Heart right ventricle (tissue), 16 donors: ENCODE results near the gene PEPD. TPM values are rescaled to one million over a fixed set of nuclear protein-coding genes. Genes with fewer than 3 reads are reported as not detected.

Experiments used
- ATAC-seq, 8 donors: fragments of 200-7000 bp; cut with Tn5 transposase; one replicate each; pipeline ENCODE4 v1.9.1; 2020; ENCODE audit warnings: mild to moderate bottlenecking in 8 of 8, moderate library complexity in 8 of 8, moderate number of reproducible peaks in 1 of 8
- DNase-seq, 2 donors: peaks; one replicate each; pipeline ENCODE4 v3.0.0-alpha.2; 2020
- H3K27ac ChIP-seq, 10 donors: fragments of 200-600 bp; sonication (generic) in 2 of 10; one replicate each; pipeline versions ENCODE4 v1.5.0 to v1.8.0; 2020 to 2022; ENCODE audit warnings: mild to moderate bottlenecking in 3 of 10
- H3K27me3 ChIP-seq, 7 donors: fragments of 200-600 bp; one replicate each; pipeline ENCODE4 v1.8.0; 2021 to 2022; ENCODE audit warnings: mild to moderate bottlenecking in 2 of 7
- H3K36me3 ChIP-seq, 9 donors: fragments of 200-600 bp; sonication (generic) in 1 of 9; one replicate each; pipeline versions ENCODE4 v1.5.0 to v1.8.0; 2020 to 2022; ENCODE audit warnings: mild to moderate bottlenecking in 2 of 9
- H3K4me1 ChIP-seq, 9 donors: fragments of 200-600 bp; sonication (generic) in 1 of 9; one replicate each; pipeline versions ENCODE4 v1.5.0 to v1.8.0; 2020 to 2022; ENCODE audit warnings: mild to moderate bottlenecking in 4 of 9
- H3K4me3 ChIP-seq, 10 donors: fragments of 200-600 bp; sonication (generic) in 2 of 10; one replicate each; pipeline versions ENCODE4 v1.5.0 to v1.8.0; 2020 to 2022; ENCODE audit warnings: mild to moderate bottlenecking in 7 of 10, moderate library complexity in 2 of 10
- H3K9me3 ChIP-seq, 11 donors: fragments of 200-600 bp in 10 of 11; sonication (generic) in 2 of 11; one replicate each; pipeline versions ENCODE4 v1.5.0 to v1.8.0; 2013 to 2022; ENCODE audit warnings: mild to moderate bottlenecking in 2 of 11, control low read depth in 1 of 11, moderate library complexity in 1 of 11
- WGBS, 2 donors: extraction: QIAGEN DNeasy Blood & Tissue Kit; methylation state at CpG; one replicate each; pipeline ENCODE4 v1.1.7; 2013; ENCODE audit warnings: inconsistent platforms in 1 of 2; 5-methylcytosine and 5-hydroxymethylcytosine counted together
- intact Hi-C, 10 donors: fragments of 100-400 bp; cut with DNase I; formaldehyde crosslinking; loops; one replicate each; pipeline versions ENCODE4 v1.11.1 to v1.14.2; 2022
- polyA plus RNA-seq, 2 donors: library from polyadenylated mRNA; stranded (reverse); fragments of 200-250 nt; gene quantifications; one replicate each; pipeline ENCODE4 v1.2.3, GENCODE V29; 2013
- total RNA-seq, 10 donors: library from RNA; stranded (reverse); fragmentation: NEBNext Ultra II Directional in 3 of 10; extraction: Animal tissue kit (Norgen Biotek cat#: 25700) in 3 of 10; gene quantifications; one replicate each; pipeline versions ENCODE4 v1.2.1 to v1.2.4, GENCODE V29; 2021 to 2023
- TF ChIP-seq, protein P1 (sequence below), 9 donors: fragments of 200-600 bp; sonication (generic) in 2 of 9; IDR thresholded peaks; one replicate each; pipeline versions ENCODE4 v1.5.0 to v1.8.0; 2021 to 2022; ENCODE audit warnings: antibody characterized with exemption in 9 of 9, mild to moderate bottlenecking in 5 of 9, moderate library complexity in 1 of 9
- donor health status: Arrhythmogenic right ventricular cardiomyopathy.
- donor health status: ischemic (EF 13 %, LVEDD 7.1; RV severe dilation, severe dysfunction).
- donor health status: healthy with polysubstance abuse.
- donor health status: DM: no; HTN: yes; CAD: no.
- donor health status: DM: no; HTN: no; CAD: no.
- donor health status: ischemic (EF 25% LVEDD 6.9; RV normal size, moderate dysfunction).
- donor health status: ischemic (EF 25% LVEDD 5.7; RV mildly dilated, moderate dysfunction).
- donor health status: healthy.
- donor health status: DM: yes; HTN: yes; CAD: no.
- donor health status: Ischemic cardiomyopathy.
- donor health status: ischemic (EF 35%, LVEDD 5.7; RV mildly dilated, moderate dysfunction).
- donor health status: nonischemic (EF 11% LVEDD 7.7; RV severe dilation, severe dysfunction).
- donor health status: DM: yes; HTN: yes; CAD: no.
- donor health status: PGD.
- donor health status: ischemic (EF 29% LVEDD 5.4; RV normal size, mild dysfunction).
- donor health status: nonischemic (EF 23%, LVEDD 6.1; RV moderate dilation, normal function).

Gene PEPD
- total and polyA plus RNA-seq, 12 donors, result 20.4 to 47.7 (median 26.8) TPM

DNA sequence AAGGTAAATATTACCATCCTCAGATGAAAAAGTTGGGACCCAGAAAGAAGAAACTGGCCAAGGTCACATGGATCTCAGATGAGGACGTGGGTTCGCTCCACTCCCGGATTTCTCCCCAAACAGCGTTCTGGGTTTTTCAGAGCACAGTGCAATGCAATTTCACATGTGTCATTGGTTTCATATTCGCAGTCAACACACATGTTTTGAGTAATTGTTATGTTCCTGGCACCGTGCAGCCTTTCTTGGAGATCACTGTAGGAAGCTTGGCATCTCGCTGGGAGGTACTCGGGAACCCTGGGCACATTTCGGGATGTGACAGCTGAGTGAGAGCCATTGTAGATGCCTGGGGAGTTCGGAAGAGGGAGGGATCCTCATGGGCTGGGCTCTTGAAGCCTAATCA, 174.3 kb downstream of the PEPD start:
- TF ChIP-seq, protein P1, sequence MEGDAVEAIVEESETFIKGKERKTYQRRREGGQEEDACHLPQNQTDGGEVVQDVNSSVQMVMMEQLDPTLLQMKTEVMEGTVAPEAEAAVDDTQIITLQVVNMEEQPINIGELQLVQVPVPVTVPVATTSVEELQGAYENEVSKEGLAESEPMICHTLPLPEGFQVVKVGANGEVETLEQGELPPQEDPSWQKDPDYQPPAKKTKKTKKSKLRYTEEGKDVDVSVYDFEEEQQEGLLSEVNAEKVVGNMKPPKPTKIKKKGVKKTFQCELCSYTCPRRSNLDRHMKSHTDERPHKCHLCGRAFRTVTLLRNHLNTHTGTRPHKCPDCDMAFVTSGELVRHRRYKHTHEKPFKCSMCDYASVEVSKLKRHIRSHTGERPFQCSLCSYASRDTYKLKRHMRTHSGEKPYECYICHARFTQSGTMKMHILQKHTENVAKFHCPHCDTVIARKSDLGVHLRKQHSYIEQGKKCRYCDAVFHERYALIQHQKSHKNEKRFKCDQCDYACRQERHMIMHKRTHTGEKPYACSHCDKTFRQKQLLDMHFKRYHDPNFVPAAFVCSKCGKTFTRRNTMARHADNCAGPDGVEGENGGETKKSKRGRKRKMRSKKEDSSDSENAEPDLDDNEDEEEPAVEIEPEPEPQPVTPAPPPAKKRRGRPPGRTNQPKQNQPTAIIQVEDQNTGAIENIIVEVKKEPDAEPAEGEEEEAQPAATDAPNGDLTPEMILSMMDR (IDR thresholded peaks at IDR 0.05), result no peak
- WGBS, 2 donors, result 81 to 82% methylated on average over 10 of the region's 10 CpGs
- Histone ChIP-seq H3K27me3 (peaks cover 0 to 58% (median 23%) of the 10 kb centered on the region in 7 donors), H3K4me1 (peaks cover 0 to 11% (median 3%) of the 10 kb centered on the region in 9 donors), H3K27ac (no peak overlapping the region), H3K9me3 (no peaks in the 10 kb centered on the region), H3K36me3 (no peaks in the 10 kb centered on the region), H3K4me3 (no peak overlapping the region)
- DNase-seq (no peak), ATAC-seq (no peak)
- intact Hi-C loops, result no loop called here

DNA sequence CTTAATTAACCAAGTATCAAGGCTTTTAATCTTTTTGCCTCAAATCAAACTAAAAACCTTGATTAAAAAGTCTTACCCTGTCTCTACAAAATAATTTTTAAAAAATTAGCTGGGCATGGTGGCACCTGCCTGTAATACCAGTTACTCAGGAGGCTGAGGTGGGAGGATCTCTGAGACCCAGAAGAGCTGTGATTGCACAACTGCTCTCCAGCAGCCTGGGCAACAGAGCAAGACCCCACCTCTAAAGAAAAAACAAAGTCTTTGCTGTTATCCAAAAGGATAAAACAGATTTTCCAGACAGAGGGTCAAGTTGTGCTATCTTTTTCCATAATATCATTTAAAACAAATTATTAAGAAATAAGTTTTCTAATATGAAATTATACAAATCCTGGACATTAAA, 174.9 kb downstream of the PEPD start:
- TF ChIP-seq, protein P1 (IDR thresholded peaks at IDR 0.05), result no peak
- Histone ChIP-seq H3K36me3 (no peaks in the 10 kb centered on the region), H3K27ac (no peak overlapping the region), H3K9me3 (no peaks in the 10 kb centered on the region), H3K4me3 (no peak overlapping the region), H3K27me3 (peaks cover 0 to 61% (median 23%) of the 10 kb centered on the region in 7 donors), H3K4me1 (peaks cover 0 to 11% (median 3%) of the 10 kb centered on the region in 9 donors)
- DNase-seq (no peak), ATAC-seq (no peak)
- intact Hi-C loops, result no loop called here

DNA sequence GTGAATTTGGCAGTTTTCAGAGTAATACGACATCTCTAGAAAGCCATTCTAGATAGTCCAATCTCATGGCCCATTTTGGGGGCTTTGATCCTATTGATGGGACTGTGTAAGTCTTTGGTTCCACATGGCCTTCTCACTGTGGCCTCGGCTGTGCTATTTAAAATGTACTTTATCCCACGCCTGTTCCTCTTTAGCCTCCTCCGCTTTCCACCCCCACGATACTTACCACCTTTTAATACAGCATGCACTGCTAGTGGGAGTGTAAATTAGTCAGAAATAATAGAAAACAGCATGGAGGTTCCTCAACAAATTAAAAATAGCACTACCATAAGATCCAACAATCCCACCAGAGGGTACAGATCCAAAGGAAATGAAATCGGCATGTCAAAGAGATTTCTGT, 176.4 kb downstream of the PEPD start:
- Histone ChIP-seq H3K27ac (no peak overlapping the region), H3K9me3 (no peaks in the 10 kb centered on the region), H3K36me3 (no peaks in the 10 kb centered on the region), H3K27me3 (peaks cover 0 to 63% (median 23%) of the 10 kb centered on the region in 7 donors), H3K4me3 (no peak overlapping the region), H3K4me1 (peaks cover 0 to 11% (median 3%) of the 10 kb centered on the region in 9 donors)
- no peak for ATAC-seq
- WGBS, 2 donors, result 92 to 94% methylated on average over 6 of the region's 6 CpGs
- DNase-seq, result no peak
- intact Hi-C loops, result no loop called here
- TF ChIP-seq, protein P1 (IDR thresholded peaks at IDR 0.05), result no peak

DNA sequence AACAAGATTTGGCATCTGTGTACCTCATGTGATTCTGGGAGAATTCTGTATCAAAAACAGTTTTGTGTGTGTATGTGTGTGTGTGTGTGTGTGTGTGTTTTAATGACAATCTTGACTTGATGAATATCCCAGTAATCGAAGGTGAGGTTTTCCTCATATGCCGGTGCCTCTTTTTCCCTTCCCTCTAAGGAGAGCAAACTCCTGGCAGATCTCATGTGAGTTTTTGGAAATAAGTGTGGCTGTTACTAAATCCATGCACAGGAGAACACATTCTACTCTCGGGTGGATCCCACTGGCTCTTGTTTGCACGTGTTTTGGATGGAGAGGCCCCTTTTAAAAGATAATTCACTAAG, 177.0 kb downstream of the PEPD start:
- no peak overlapping the region for H3K27ac ChIP-seq
- DNase-seq (no peak), ATAC-seq (no peak)
- 40 to 58% methylated on average over 4 of the region's 4 CpGs for WGBS, 2 donors
- peaks cover 0 to 56% (median 18%) of the 10 kb centered on the region in 7 donors for H3K27me3 ChIP-seq
- intact Hi-C loops, result no loop called here
- H3K36me3 ChIP-seq, result no peaks in the 10 kb centered on the region
- H3K4me1 ChIP-seq, result peaks cover 0 to 11% (median 3%) of the 10 kb centered on the region in 9 donors
- no peak overlapping the region for H3K4me3 ChIP-seq
- TF ChIP-seq, protein P1 (IDR thresholded peaks at IDR 0.05), result no peak
- H3K9me3 ChIP-seq, result no peaks in the 10 kb centered on the region
